Adrenal gland (tissue), 12 donors: ENCODE results near the gene SPAG9. TPM values are rescaled to one million over a fixed set of nuclear protein-coding genes. Genes with fewer than 3 reads are reported as not detected.

Experiments
- DNase-seq, 7 donors: peaks; one replicate each; pipeline ENCODE4 v3.0.0-alpha.2; 2019 to 2020
- H3K27ac ChIP-seq, 5 donors: fragments of 200-600 bp; sonication (generic) in 4 of 5; 1 replicate in 3 of 5; 2 replicates in 2 of 5; pipeline versions ENCODE4 v1.5.1 to v1.8.0; 2016 to 2020; ENCODE audit warnings: mild to moderate bottlenecking in 1 of 5
- H3K27me3 ChIP-seq: fragments of 200-600 bp; 2 replicates; pipeline ENCODE4 v1.8.0; 2021
- H3K36me3 ChIP-seq, 2 donors: fragments of 200-600 bp; replicated peaks in 1 of 2; 1 replicate in 1 of 2; 2 replicates in 1 of 2; pipeline versions ENCODE4 v1.5.1 to v1.8.0; 2018 to 2022
- H3K4me1 ChIP-seq, 2 donors: fragments of 200-600 bp; replicated peaks in 1 of 2; 1 replicate in 1 of 2; 2 replicates in 1 of 2; pipeline versions ENCODE4 v1.5.1 to v1.8.0; 2018 to 2021
- H3K4me3 ChIP-seq, 4 donors: fragments of 200-600 bp; sonication (generic) in 3 of 4; one replicate each; pipeline ENCODE4 v1.5.1; 2016 to 2018
- H3K9me3 ChIP-seq, 3 donors: fragments of 200-600 bp; sonication (generic) in 1 of 3; replicated peaks in 1 of 3; 1 replicate in 2 of 3; 2 replicates in 1 of 3; pipeline versions ENCODE4 v1.5.1 to v1.8.0; 2016 to 2021
- POLR2A ChIP-seq, 2 donors: fragments of 450-650 bp; IDR thresholded peaks; one replicate each; pipeline ENCODE4 v1.6.1; 2017; ENCODE audit warnings: antibody characterized with exemption in 2 of 2, mild to moderate bottlenecking in 2 of 2, moderate library complexity in 1 of 2
- WGBS, 4 donors: extraction: QIAGEN DNeasy Blood & Tissue Kit in 2 of 4; methylation state at CpG; one replicate each; pipeline versions ENCODE4 v1.1.5 to v1.1.7; 2013 to 2017; 5-methylcytosine and 5-hydroxymethylcytosine counted together
- intact Hi-C, 2 donors: fragments of 100-400 bp; cut with DNase I; formaldehyde crosslinking; loops; one replicate each; pipeline versions ENCODE4 v1.14.1 to v1.15.0; 2022 to 2023
- polyA plus RNA-seq, 3 donors: library from polyadenylated mRNA; stranded (reverse); fragments of 200-250 nt in 2 of 3; fragments of 350-450 nt in 1 of 3; fragmentation: Illumina TruSeq in 1 of 3; extraction: RNeasy Lipid Tissue Mini Kit (QIAGEN cat#74804) in 1 of 3; gene quantifications; one replicate each; pipeline ENCODE4 v1.2.3, GENCODE V29; 2013 to 2014
- total RNA-seq, 9 donors: library from RNA; depleted of rRNA in 4 of 9; stranded (reverse); fragments of >200 nt in 4 of 9; fragments of 120-200 nt in 1 of 9; fragmentation: NEBNext Ultra II Directional in 1 of 9; extraction: Animal tissue kit (Norgen Biotek cat#: 25700) in 1 of 9; gene quantifications; one replicate each; pipeline versions ENCODE4 v1.1.0 to v1.2.4, GENCODE V29; 2013 to 2023
- TF ChIP-seq, protein P1 (sequence below), 6 experiments: fragments of 450-650 bp in 4 of 6; fragments of 200-600 bp in 2 of 6; sonication (generic) in 1 of 6; IDR thresholded peaks; 1 replicate in 5 of 6; 2 replicates in 1 of 6; pipeline versions ENCODE4 v1.5.1 to v1.8.0; 2016 to 2021; ENCODE audit warnings: antibody characterized with exemption in 6 of 6, mild to moderate bottlenecking in 2 of 6, moderate library complexity in 1 of 6
- donor health status: healthy with polysubstance abuse.
- donor health status: Bipolar disorder and iron deficiency.
- donor health status: DM: yes; HTN: yes; CAD: no.
- donor health status: DM: no; HTN: no; CAD: no.
- donor health status: DM: no; HTN: no; CAD: no.
- donor health status: DM: yes; HTN: yes; CAD: no.

SPAG9 gene
- total and polyA plus RNA-seq, 12 donors: 23.5 to 99.8 (median 62.9) TPM

DNA sequence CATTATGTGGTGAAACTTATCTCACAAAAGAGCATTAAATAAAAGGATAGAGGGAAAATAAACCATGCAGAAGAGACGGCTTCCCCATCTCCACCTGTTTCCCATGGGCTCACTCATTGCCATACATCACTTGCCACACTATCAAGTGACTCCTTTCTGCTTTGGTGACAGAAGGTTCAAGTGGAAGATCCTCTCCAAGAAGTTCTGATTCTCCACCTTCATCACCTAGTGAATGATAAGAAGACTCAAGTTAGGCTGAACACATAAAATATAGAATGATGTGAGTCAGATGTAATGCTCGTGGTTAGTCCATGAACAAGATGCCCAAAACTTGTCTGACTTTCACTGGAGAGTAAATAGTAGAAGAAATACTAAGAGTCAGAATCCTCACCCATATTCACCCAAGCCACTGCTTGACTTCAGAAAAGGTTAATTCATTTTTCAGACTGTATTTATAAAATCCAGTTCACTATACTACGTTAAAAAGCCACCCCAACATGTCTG, 154.5 kb downstream of the SPAG9 start:
- TF ChIP-seq, protein P1, sequence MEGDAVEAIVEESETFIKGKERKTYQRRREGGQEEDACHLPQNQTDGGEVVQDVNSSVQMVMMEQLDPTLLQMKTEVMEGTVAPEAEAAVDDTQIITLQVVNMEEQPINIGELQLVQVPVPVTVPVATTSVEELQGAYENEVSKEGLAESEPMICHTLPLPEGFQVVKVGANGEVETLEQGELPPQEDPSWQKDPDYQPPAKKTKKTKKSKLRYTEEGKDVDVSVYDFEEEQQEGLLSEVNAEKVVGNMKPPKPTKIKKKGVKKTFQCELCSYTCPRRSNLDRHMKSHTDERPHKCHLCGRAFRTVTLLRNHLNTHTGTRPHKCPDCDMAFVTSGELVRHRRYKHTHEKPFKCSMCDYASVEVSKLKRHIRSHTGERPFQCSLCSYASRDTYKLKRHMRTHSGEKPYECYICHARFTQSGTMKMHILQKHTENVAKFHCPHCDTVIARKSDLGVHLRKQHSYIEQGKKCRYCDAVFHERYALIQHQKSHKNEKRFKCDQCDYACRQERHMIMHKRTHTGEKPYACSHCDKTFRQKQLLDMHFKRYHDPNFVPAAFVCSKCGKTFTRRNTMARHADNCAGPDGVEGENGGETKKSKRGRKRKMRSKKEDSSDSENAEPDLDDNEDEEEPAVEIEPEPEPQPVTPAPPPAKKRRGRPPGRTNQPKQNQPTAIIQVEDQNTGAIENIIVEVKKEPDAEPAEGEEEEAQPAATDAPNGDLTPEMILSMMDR (IDR thresholded peaks at IDR 0.05): no peak
- no peak for TF ChIP-seq POLR2A (IDR thresholded peaks at IDR 0.05)
- 89 to 98% (median 91%) methylated on average over 3 of the region's 3 CpGs for WGBS, 4 donors
- intact Hi-C loops: no loop called here
- no peak overlapping the region for H3K27ac ChIP-seq
- no peaks in the 10 kb centered on the region for H3K27me3 ChIP-seq
- H3K9me3 ChIP-seq: no peaks in the 10 kb centered on the region
- no peak for DNase-seq
- H3K4me3 ChIP-seq: no peak overlapping the region
- H3K4me1 ChIP-seq: peaks cover 0 to 17% of the 10 kb centered on the region in 2 donors
- H3K36me3 ChIP-seq: peaks cover 0 to 31% of the 10 kb centered on the region in 2 donors

DNA sequence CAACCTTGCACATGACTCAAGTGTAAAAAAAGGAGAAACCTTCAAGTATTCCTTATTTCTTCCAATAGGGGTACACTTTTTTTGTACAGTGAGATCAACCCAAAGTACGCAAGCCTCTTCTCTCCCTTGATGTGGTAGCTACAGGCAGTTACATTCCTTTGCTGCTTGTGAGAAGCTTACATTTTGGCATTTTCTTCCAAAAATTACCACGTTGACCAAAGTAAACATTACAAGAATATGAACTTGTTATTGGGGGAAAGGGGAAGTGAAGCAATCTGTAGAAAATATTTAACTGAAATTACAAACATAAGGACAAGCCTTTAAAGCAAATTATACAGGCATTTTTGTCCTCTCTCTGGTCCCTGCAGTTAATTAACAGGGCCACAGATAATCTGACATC, 157.5 kb downstream of the SPAG9 start:
- no peak overlapping the region for H3K4me3 ChIP-seq
- H3K9me3 ChIP-seq: no peaks in the 10 kb centered on the region
- H3K4me1 ChIP-seq: peaks cover 0 to 3% of the 10 kb centered on the region in 2 donors
- H3K27ac ChIP-seq: no peak overlapping the region
- no peak for TF ChIP-seq POLR2A (IDR thresholded peaks at IDR 0.05)
- TF ChIP-seq, protein P1 (IDR thresholded peaks at IDR 0.05): peak in 1 of 6 experiments; percentile 4
- peaks cover 0 to 13% of the 10 kb centered on the region in 2 donors for H3K36me3 ChIP-seq
- intact Hi-C loops: no loop called here
- no peaks in the 10 kb centered on the region for H3K27me3 ChIP-seq
- WGBS, 4 donors: 58 to 90% (median 73%) methylated on average over 2 of the region's 2 CpGs
- DNase-seq: no peak

DNA sequence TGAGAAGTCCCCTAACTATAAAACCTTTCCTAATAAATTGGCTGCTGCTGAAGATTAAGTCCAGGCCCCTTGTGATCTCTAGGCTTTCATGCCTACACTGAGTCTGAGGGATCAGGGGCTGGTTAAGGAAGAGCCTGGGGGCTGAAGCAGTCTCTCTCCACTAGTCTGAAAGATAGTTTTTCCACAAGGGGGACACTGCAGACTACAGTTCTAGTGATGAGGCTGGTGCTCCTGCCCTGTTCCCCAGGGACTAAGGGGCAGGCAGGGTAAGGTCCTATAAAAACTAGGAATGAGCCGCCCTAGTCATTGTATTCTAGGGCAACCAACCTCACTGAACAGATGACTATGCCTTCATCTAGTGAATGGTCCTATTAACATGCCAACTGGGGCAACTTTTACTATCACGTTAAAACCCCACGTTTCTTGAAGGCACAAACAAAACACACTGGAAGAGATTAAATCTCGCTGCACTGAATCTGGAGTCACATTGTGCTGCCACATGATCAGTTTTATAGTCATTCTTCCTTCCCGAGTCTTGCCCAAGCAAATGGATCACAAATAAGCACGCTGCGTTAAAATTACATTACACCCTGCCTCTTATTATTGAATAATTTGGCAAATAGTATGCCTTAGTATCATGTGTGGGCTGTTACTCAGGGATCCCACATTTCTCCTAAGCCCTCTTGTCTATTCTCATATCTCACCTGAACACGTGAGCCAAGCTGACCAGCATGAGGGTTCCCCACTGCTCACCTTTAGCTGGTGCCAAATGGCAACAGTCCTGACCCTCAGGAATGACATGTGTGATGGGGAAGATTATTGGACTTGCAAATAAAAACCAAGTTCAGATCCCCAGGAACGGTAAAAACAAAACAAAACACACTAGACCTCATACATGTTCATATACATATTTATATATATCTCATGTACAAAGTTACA, 159.1 kb downstream of the SPAG9 start:
- no peak overlapping the region for H3K4me3 ChIP-seq
- TF ChIP-seq POLR2A (IDR thresholded peaks at IDR 0.05): no peak
- TF ChIP-seq, protein P1 (IDR thresholded peaks at IDR 0.05): no peak
- peaks cover 0 to 13% of the 10 kb centered on the region in 2 donors for H3K36me3 ChIP-seq
- 85 to 95% (median 92%) methylated on average over 9 of the region's 9 CpGs for WGBS, 4 donors
- H3K9me3 ChIP-seq: no peaks in the 10 kb centered on the region
- peaks cover 3 to 9% of the 10 kb centered on the region in 2 donors for H3K4me1 ChIP-seq
- no peak for DNase-seq
- intact Hi-C loops: no loop called here
- H3K27ac ChIP-seq: no peak overlapping the region
- no peaks in the 10 kb centered on the region for H3K27me3 ChIP-seq

DNA sequence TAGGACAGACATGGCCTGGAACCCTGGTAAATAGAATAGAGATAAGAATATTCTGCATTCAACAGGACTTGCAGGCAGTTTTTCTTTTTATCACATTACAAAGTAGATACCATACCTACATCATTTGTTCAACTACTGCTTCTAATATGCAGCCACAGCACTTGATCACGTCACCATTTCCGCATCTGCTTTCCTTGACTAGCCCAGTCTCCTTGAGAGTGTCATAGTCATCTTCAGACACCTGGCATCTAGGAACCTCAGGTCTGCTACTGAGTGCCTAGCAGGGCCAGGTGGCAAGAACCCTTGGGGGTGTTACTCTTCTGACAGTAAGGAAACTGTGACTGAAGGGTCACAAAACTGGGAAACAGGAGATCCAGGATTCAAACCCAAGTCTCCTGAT, 161.3 kb downstream of the SPAG9 start:
- TF ChIP-seq POLR2A (IDR thresholded peaks at IDR 0.05): no peak
- TF ChIP-seq, protein P1 (IDR thresholded peaks at IDR 0.05): no peak
- DNase-seq: peak in 1 of 7 donors; percentile 47
- H3K36me3 ChIP-seq: no peaks in the 10 kb centered on the region
- intact Hi-C loops: loop anchor here in 1 of 2 donors (5.0 kb wide), 1 partner anchor 107 kb away; no protein-coding TSS in a partner anchor
- H3K4me1 ChIP-seq: peaks cover 25 to 32% of the 10 kb centered on the region in 2 donors
- no peaks in the 10 kb centered on the region for H3K27me3 ChIP-seq
- no peaks in the 10 kb centered on the region for H3K9me3 ChIP-seq
- H3K4me3 ChIP-seq: no peak overlapping the region
- 93 to 100% (median 99%) methylated on average over 2 of the region's 2 CpGs for WGBS, 4 donors
- H3K27ac ChIP-seq: no peak overlapping the region
